ENCODE measurements around the gene ARFGEF3. TPM values are rescaled to one million over a fixed set of nuclear protein-coding genes. Genes with fewer than 3 reads are reported as not detected.

ARFGEF3 gene
- polyA plus RNA-seq, 3 donors = 5.7 to 6.7 (median 6.6) TPM

- no peak for DNase-seq
Observed at GRCh38 chr6:138238368-138238767, 76.6 kb downstream of the ARFGEF3 start.

GRCh38 chr6:138239774-138240173 lies 78.0 kb downstream of the ARFGEF3 start:
- DNase-seq = no peak

- DNase-seq = no peak
Observed at GRCh38 chr6:138240476-138241245, 78.9 kb downstream of the ARFGEF3 start.

- no peak for DNase-seq
Observed at GRCh38 chr6:138241381-138241780, 79.6 kb downstream of the ARFGEF3 start.

DNA sequence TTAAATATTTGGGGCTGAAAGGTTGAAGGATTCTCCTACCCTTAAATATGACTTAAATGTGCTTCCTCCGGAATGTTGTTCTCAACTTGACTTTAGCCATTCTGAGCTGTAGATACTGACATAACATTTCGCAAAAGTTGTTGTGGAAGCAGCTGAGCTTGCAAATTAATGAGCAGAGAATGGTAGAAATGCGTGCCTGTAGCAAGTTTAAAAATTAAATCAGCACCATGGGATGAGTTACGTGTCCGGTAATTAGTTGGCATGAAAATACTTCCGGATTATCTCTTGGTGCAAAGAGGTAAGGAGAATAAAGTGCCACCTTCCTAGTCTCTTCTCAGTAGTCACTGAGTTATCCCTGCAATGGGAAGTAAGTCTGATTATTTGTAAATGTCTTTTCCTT lies 80.2 kb downstream of the ARFGEF3 start:
- DNase-seq = no peak

- no peak for DNase-seq
Observed at GRCh38 chr6:138242987-138243592, 81.4 kb downstream of the ARFGEF3 start.

DNA sequence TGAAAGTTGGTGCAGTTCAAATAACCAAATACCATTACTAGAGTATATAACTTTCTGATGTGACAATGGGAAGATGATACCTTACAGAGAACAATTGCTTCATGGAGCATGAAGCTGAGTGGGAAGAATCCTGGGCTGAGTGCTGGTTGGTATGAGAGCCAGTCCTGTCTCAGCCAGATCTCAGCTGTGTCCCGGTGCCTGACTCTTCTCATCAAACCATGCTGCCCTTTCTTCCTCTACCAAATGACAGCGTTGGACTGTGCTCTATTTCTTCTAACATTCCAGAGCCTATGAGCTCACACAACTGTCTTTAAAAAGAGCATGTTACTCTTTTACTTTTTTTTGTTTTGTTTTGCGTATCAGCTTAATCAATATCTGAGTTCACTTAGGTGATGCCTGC lies 84.0 kb downstream of the ARFGEF3 start:
- no peak for DNase-seq

DNA sequence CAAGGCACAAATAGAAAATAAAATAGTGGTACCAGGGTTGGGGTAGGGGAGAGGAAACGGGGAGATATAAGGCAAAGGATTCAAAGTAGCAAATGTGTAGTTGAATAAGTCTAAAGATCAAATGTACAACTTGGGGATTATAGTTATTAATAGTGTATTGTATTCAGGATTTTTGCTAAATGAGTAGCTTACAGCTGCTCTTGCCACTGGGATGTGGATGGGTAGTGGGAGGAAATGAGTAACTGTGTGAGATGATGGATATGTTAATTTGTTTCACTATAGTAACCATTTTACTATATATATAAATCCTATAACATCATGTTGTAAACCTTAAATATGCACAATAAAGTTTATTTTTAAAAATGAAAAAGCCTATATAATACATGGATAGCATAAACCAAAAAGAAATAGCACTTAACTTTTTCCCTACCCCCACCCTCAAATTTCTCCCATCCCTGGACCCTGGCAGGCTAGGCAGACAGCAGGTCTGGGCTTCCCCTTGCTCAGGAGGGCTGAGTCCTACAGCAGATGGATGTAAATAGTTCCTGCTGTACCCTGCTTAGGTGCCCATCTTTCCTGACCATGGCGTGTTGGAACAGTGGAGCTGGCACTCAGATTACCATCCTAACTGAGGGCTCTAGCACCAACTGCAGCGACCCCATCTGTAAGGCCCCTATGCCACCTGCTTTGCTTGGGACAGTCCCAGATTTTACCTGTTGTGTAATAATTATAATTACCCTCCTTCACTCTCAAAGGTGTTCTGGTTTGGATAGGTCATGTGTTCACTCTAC lies 85.1 kb downstream of the ARFGEF3 start:
- DNase-seq = no peak

- no peak for DNase-seq
Observed at GRCh38 chr6:138248011-138248410, 86.3 kb downstream of the ARFGEF3 start.

- DNase-seq = no peak
Observed at GRCh38 chr6:138248878-138249277, 87.1 kb downstream of the ARFGEF3 start.

DNA sequence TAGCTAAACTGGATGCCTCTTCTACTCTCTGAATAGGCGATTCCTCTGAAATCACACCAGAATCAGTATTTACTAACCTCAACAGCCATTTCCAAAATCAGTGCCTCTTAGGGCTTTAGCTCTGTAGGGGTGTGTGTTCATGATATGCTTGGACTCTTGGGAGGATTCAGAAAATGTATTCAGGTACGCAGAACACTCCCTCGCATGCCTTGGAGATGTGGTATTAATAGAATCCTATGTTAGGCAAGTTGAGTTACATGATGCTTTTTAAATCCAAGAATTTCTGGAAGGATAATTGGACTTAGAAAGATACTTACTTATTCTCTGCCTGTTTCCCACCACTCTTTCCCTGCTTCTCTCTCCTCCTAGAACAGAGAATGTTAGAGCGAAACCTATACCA lies 88.3 kb downstream of the ARFGEF3 start:
- no peak for DNase-seq

DNA sequence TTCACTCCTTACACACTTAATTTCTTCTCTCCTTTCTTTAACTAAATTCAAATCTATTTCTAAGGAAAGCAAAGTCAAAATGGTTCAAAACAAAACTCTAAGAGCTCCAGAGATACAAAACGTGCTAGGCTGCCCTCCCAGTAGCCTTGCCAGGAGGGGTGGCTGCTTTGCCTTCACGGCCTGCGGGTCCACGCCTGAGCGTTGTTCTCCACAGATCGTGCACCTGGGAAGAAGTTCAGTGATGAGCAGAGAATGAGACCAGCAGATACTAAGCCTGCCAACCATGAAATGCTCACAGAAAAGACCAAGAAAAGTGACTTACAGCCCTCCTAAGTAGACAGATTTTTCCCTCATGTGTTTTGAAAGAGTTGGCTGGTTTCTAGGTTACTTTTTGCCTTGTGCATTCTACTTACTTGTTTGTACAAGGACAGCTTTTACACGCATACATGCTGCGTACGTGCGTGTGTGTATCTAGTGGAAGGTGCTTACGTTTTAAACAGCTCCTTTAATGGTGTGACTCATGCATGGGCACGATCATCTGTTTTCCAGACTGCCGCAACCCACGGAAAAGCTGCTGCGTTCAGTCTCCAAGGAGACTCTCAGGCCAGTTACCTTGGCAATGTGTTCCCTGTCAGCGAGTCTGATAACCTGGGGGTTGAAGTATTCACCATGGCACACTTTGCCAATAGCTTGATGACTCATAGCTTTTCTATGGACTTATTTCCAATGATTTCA lies 88.9 kb downstream of the ARFGEF3 start:
- DNase-seq = no peak

DNA sequence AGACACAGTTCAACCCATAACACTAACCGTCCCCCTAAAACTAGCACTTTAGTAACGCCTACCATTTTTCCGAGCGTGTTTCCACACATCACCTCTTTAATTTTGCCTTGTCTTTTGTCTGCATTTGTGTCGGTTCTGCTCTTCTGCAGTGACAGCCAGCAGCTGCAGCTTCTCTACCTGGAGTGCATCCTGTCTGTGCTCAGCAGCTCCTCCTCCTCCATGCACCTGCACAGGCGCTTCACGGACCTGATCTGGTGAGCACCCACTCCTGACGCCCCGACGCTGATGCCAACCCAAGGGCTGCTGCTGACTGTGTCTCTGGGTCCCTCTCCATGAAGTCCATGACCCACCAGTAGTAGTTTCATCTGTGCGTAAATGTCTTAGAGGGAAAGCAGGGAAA lies 92.0 kb downstream of the ARFGEF3 start:
- DNase-seq = no peak

DNA sequence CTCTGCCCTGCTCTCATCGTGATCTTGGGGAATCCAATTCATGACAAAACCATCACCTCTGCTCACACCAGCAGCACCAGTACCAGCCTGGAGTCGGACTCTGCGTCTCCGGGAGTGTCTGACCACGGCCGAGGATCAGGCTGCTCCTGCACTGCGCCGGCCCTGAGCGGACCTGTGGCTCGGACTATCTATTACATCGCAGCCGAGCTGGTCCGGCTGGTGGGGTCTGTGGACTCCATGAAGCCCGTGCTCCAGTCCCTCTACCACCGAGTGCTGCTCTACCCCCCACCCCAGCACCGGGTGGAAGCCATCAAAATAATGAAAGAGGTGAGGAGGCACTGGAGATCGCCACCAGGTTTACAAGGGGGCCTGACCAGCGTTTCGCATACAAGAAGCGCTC lies 93.7 kb downstream of the ARFGEF3 start:
- DNase-seq = no peak

- DNase-seq = no peak
Observed at GRCh38 chr6:138257638-138258040, 95.9 kb downstream of the ARFGEF3 start.

- DNase-seq = no peak
Observed at GRCh38 chr6:138258197-138258596, 96.5 kb downstream of the ARFGEF3 start.

GRCh38 chr6:138258991-138259390 lies 97.3 kb downstream of the ARFGEF3 start:
- no peak for DNase-seq

DNA sequence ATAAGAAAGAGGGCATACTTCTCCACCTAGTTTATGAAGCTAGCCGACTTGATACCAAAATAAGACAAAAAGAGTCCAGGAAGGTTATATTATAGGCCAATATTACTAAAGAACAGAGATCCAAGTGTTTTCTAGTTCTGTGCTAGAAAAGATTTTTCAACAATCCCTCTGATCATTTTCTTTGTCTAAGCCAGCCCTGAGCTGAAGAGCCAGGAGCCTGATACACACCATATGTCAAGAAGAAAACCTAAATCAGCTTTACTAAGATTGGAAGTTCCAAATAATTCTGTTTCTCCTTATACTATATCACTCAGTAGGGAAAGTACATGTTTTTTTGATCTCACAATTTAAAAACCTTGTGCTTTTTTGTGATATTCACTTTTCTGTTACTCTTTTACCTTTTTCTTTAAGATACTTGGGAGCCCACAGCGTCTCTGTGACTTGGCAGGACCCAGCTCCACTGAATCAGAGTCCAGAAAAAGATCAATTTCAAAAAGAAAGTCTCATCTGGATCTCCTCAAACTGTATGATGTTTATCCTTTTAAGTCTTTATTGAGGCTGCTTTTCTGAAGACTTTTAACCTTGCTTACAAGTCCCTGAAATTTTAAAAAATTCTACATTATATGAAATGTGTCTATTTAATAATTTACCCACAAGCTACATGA lies 99.5 kb downstream of the ARFGEF3 start:
- DNase-seq = no peak

GRCh38 chr6:138263963-138264362 lies 102.2 kb downstream of the ARFGEF3 start:
- DNase-seq = no peak

GRCh38 chr6:138264372-138264880 lies 102.7 kb downstream of the ARFGEF3 start:
- DNase-seq = no peak

GRCh38 chr6:138266095-138266494 lies 104.4 kb downstream of the ARFGEF3 start:
- DNase-seq = no peak

Data from renal pelvis (tissue), 4 donors.